D341Med (cell line): ENCODE measurements around the gene NTRK3.

Experiments used
- DNase-seq: peaks from one replicate; pipeline ENCODE4 v3.0.0; 2012; ENCODE audit warnings: low spot score

The NTRK3 gene

GRCh38 chr15:88178631-88179030, 77.9 kb downstream of the NTRK3 start:
- DNase-seq, result no peak

GRCh38 chr15:88177451-88177850, 79.1 kb downstream of the NTRK3 start:
- DNase-seq, result no peak

GRCh38 chr15:88174571-88174970, 82.0 kb downstream of the NTRK3 start:
- no peak for DNase-seq

- DNase-seq, result no peak
Observed at GRCh38 chr15:88166082-88166993, 90.2 kb downstream of the NTRK3 start.

GRCh38 chr15:88161636-88162035, 94.9 kb downstream of the NTRK3 start:
- no peak for DNase-seq

- DNase-seq, result no peak
Observed at GRCh38 chr15:88155310-88155709, 101.2 kb downstream of the NTRK3 start.

- no peak for DNase-seq
Observed at GRCh38 chr15:88152672-88153071, 103.9 kb downstream of the NTRK3 start.

GRCh38 chr15:88147760-88148159, 108.8 kb downstream of the NTRK3 start:
- no peak for DNase-seq

- no peak for DNase-seq
Observed at GRCh38 chr15:88144921-88145653, 111.5 kb downstream of the NTRK3 start.

- no peak for DNase-seq
Observed at GRCh38 chr15:88142121-88142520, 114.4 kb downstream of the NTRK3 start.

GRCh38 chr15:88141269-88141889, 115.2 kb downstream of the NTRK3 start:
- no peak for DNase-seq

GRCh38 chr15:88140398-88140797, 116.1 kb downstream of the NTRK3 start:
- no peak for DNase-seq

GRCh38 chr15:88139936-88140335, 116.6 kb downstream of the NTRK3 start:
- DNase-seq, result no peak

- DNase-seq, result no peak
Observed at GRCh38 chr15:88133795-88134194, 122.7 kb downstream of the NTRK3 start.

GRCh38 chr15:88132499-88132898, 124.0 kb downstream of the NTRK3 start:
- DNase-seq, result no peak

- no peak for DNase-seq
Observed at GRCh38 chr15:88131937-88132336, 124.6 kb downstream of the NTRK3 start.

GRCh38 chr15:88127432-88127790, 129.1 kb downstream of the NTRK3 start:
- no peak for DNase-seq

GRCh38 chr15:88126695-88127431, 129.7 kb downstream of the NTRK3 start:
- no peak for DNase-seq

- DNase-seq, result no peak
Observed at GRCh38 chr15:88125576-88125975, 131.0 kb downstream of the NTRK3 start.

GRCh38 chr15:88124199-88124598, 132.3 kb downstream of the NTRK3 start:
- no peak for DNase-seq

GRCh38 chr15:88121968-88122530, 134.5 kb downstream of the NTRK3 start:
- no peak for DNase-seq

GRCh38 chr15:88120026-88120425, 136.5 kb downstream of the NTRK3 start:
- no peak for DNase-seq
